ENCODE measurements around the gene SH3BGRL3. TPM values are rescaled to one million over a fixed set of nuclear protein-coding genes. Genes with fewer than 3 reads are reported as not detected.
A peak's percentile ranks its signal among the peaks of the same experiment; 100 is the strongest.

Gene SH3BGRL3
- total and polyA plus RNA-seq, 2 of the 13 experiments (the other 11 are each of a cell fraction or from before 2014, with no cell fraction given), result 11.4 to 12.2 TPM

GRCh38 chr1:26233903-26234643 lies 45.8 kb upstream of the SH3BGRL3 start, which contains the start of gene CEP85 (continued):
- TF ChIP-seq ZNF83 (CRISPR knock-in tag; IDR thresholded peaks at IDR 0.05; ENCODE audit: borderline replicate concordance) (peak; percentile 22), ZNF260 (CRISPR knock-in tag; IDR thresholded peaks at IDR 0.05; ENCODE audit: borderline replicate concordance, low read depth) (no peak), SALL1 (CRISPR knock-in tag; IDR thresholded peaks at IDR 0.05) (peak; percentile 61), BCL6 (CRISPR knock-in tag; IDR thresholded peaks at IDR 0.05) (0 out of 2 replicates have a peak, but pooled peaks have one; percentile 7), ELF1 (CRISPR knock-in tag; IDR thresholded peaks at IDR 0.05) (peak; percentile 46; the same call in 1 of the 2 replicates), YY1 (IDR thresholded peaks at IDR 0.05; ENCODE audit: insufficient read depth, insufficient replicate concordance, low read depth, low read length) (peak; percentile 57), ZNF563 (CRISPR knock-in tag; IDR thresholded peaks at IDR 0.05) (peak; percentile 91; the same call in 1 of the 2 replicates), ZNF205 (CRISPR knock-in tag; IDR thresholded peaks at IDR 0.05) (peak; percentile 14; the same call in 1 of the 2 replicates), SP1 (IDR thresholded peaks at IDR 0.05) (peak; percentile 38; the same call in 1 of the 2 replicates), SP1 (CRISPR knock-in tag; IDR thresholded peaks at IDR 0.05) (peak; percentile 90), ZNF431 (CRISPR knock-in tag; IDR thresholded peaks at IDR 0.05; ENCODE audit: borderline replicate concordance, low read depth) (peak; percentile 67), MYPOP (CRISPR knock-in tag; IDR thresholded peaks at IDR 0.05) (peak; percentile 92), ZNF768 (CRISPR knock-in tag; IDR thresholded peaks at IDR 0.05) (peak; percentile 56), KLF6 (CRISPR knock-in tag; IDR thresholded peaks at IDR 0.05) (0 out of 2 replicates have a peak, but pooled peaks have one; percentile 19), ZSCAN5A (CRISPR knock-in tag; IDR thresholded peaks at IDR 0.05; ENCODE audit: borderline replicate concordance) (peak; percentile 58; the same call in 1 of the 2 replicates), E2F5 (CRISPR knock-in tag; conservative IDR thresholded peaks at IDR 0.05) (peak; percentile 14), YEATS2 (CRISPR knock-in tag; IDR thresholded peaks at IDR 0.05; ENCODE audit: borderline replicate concordance) (peak; percentile 78; the same call in 1 of the 2 replicates), ATF1 (CRISPR knock-in tag; IDR thresholded peaks at IDR 0.05) (peak; percentile 63), ZNF569 (CRISPR knock-in tag; IDR thresholded peaks at IDR 0.05; ENCODE audit: borderline replicate concordance) (0 out of 2 replicates have a peak, but pooled peaks have one; percentile 66), LCORL (IDR thresholded peaks at IDR 0.05) (no peak), LCORL (CRISPR knock-in tag; IDR thresholded peaks at IDR 0.05) (peak; percentile 83), ZNF451 (CRISPR knock-in tag; IDR thresholded peaks at IDR 0.05) (peak; percentile 83), PAXIP1 (CRISPR knock-in tag; conservative IDR thresholded peaks at IDR 0.05) (peak; percentile 55; the same call in 1 of the 2 replicates)
